Left lung (tissue), 10 donors: ENCODE measurements around the gene KIF22. TPM values are rescaled to one million over a fixed set of nuclear protein-coding genes. Genes with fewer than 3 reads are reported as not detected.

Experiments used
- ATAC-seq: fragments of 200-7000 bp; cut with Tn5 transposase; one replicate; pipeline ENCODE4 v1.9.1; 2020; ENCODE audit warnings: moderate library complexity
- DNase-seq, 4 donors: peaks; one replicate each; pipeline ENCODE4 v3.0.0-alpha.2; 2013 to 2020
- H3K27ac ChIP-seq, 2 donors: fragments of 200-600 bp; sonication (generic) in 1 of 2; one replicate each; pipeline versions ENCODE4 v1.5.0 to v1.8.0; 2020 to 2021
- H3K27me3 ChIP-seq, 2 donors: fragments of 200-600 bp; sonication (generic) in 1 of 2; one replicate each; pipeline versions ENCODE4 v1.5.0 to v1.8.0; 2020 to 2021
- H3K36me3 ChIP-seq, 2 donors: fragments of 200-600 bp; sonication (generic) in 1 of 2; one replicate each; pipeline versions ENCODE4 v1.5.0 to v1.8.0; 2020 to 2021
- H3K4me1 ChIP-seq, 2 donors: fragments of 200-600 bp; one replicate each; pipeline ENCODE4 v1.8.0; 2021
- H3K4me3 ChIP-seq, 2 donors: fragments of 200-600 bp; sonication (generic) in 1 of 2; one replicate each; pipeline versions ENCODE4 v1.5.0 to v1.8.0; 2020 to 2021; ENCODE audit warnings: mild to moderate bottlenecking in 1 of 2
- H3K9me3 ChIP-seq, 2 donors: fragments of 200-600 bp; sonication (generic) in 1 of 2; one replicate each; pipeline versions ENCODE4 v1.5.0 to v1.8.0; 2020 to 2021
- CTCF ChIP-seq, 2 donors: fragments of 200-600 bp; sonication (generic) in 1 of 2; IDR thresholded peaks; one replicate each; pipeline versions ENCODE4 v1.5.0 to v1.8.0; 2021; ENCODE audit warnings: antibody characterized with exemption in 2 of 2
- intact Hi-C, 2 donors: fragments of 100-400 bp; cut with DNase I; formaldehyde crosslinking; loops; one replicate each; pipeline versions ENCODE4 v1.11.2 to v1.14.2; 2022
- polyA plus RNA-seq, 6 donors: library from polyadenylated mRNA; unstranded; fragments of 120-200 nt; gene quantifications; one replicate each; pipeline ENCODE4 v1.2.1, GENCODE V29; 2013; ENCODE audit not compliant: insufficient read length in 6 of 6
- total RNA-seq, 2 donors: library from RNA; stranded (reverse); fragmentation: NEBNext Ultra II Directional; extraction: Animal tissue kit (Norgen Biotek cat#: 25700); gene quantifications; one replicate each; pipeline ENCODE4 v1.2.1, GENCODE V29; 2021
- donor health status: DM: no; HTN: yes; CAD: no.
- donor health status: DM: no; HTN: no; CAD: no.

KIF22 gene
- total and polyA plus RNA-seq, 8 donors = 24.8 to 92.2 (median 57.2) TPM

- TF ChIP-seq CTCF (IDR thresholded peaks at IDR 0.05) = no peak
Observed at GRCh38 chr16:29815032-29815721, 24.6 kb downstream of the KIF22 start.

GRCh38 chr16:29815793-29816693 lies 25.5 kb downstream of the KIF22 start, which contains the start of gene PAGR1:
TSS of gene PAGR1 (plus strand) at chr16:29816152. CDS start at chr16:29816526, 374 bp downstream.
- DNase-seq (peak; percentile 99 to 100 (median 100)), ATAC-seq (peak; percentile 75)
- intact Hi-C loops = no loop called here
- Histone ChIP-seq H3K4me1 (peaks cover 26 to 74% of the 10 kb centered on the region in 2 donors), H3K27me3 (peaks cover 0 to 20% of the 10 kb centered on the region in 2 donors), H3K27ac (peak within 1 kb of the TSS; percentile 97), H3K4me3 (peak within 1 kb of the TSS; percentile 75 to 84), H3K36me3 (peaks cover 0 to 9% of the 10 kb centered on the region in 2 donors), H3K9me3 (no peaks in the 10 kb centered on the region)
- TF ChIP-seq CTCF (IDR thresholded peaks at IDR 0.05) = peak; percentile 71 to 88

More at GRCh38 chr16:29815032-29815721, 24.6 kb downstream of the KIF22 start:
- intact Hi-C loops = no loop called here
- Histone ChIP-seq H3K9me3 (no peaks in the 10 kb centered on the region), H3K36me3 (peaks cover 0 to 13% of the 10 kb centered on the region in 2 donors), H3K27me3 (peaks cover 0 to 20% of the 10 kb centered on the region in 2 donors), H3K4me3 (peak overlapping the region; percentile 75 to 84), H3K27ac (peak overlapping the region; percentile 97), H3K4me1 (peaks cover 34 to 80% of the 10 kb centered on the region in 2 donors)
- ATAC-seq (no peak), DNase-seq (no peak)

GRCh38 chr16:29816694-29817441 lies 26.3 kb downstream of the KIF22 start:
- peak overlapping the region; percentile 75 to 84 for H3K4me3 ChIP-seq
- no peaks in the 10 kb centered on the region for H3K9me3 ChIP-seq
- ATAC-seq (peak; percentile 38), DNase-seq (peak in 3 of 4 donors; percentile 45 to 91 (median 75))
- peak overlapping the region; percentile 97 for H3K27ac ChIP-seq
- H3K4me1 ChIP-seq = peaks cover 31 to 74% of the 10 kb centered on the region in 2 donors
- TF ChIP-seq CTCF (IDR thresholded peaks at IDR 0.05) = no peak
- intact Hi-C loops = no loop called here
- peaks cover 0 to 9% of the 10 kb centered on the region in 2 donors for H3K36me3 ChIP-seq
- H3K27me3 ChIP-seq = peaks cover 0 to 13% of the 10 kb centered on the region in 2 donors

- DNase-seq (no peak), ATAC-seq (no peak)
- intact Hi-C loops = no loop called here
- Histone ChIP-seq H3K27me3 (peaks cover 0 to 1% of the 10 kb centered on the region in 2 donors), H3K27ac (peak overlapping the region in 1 of 2 donors; percentile 97), H3K4me3 (peak overlapping the region in 1 of 2 donors; percentile 84), H3K4me1 (peaks cover 43 to 74% of the 10 kb centered on the region in 2 donors), H3K9me3 (no peaks in the 10 kb centered on the region), H3K36me3 (peaks cover 0 to 9% of the 10 kb centered on the region in 2 donors)
- no peak for TF ChIP-seq CTCF (IDR thresholded peaks at IDR 0.05)
Observed at GRCh38 chr16:29818082-29818481, 27.5 kb downstream of the KIF22 start.
